ENCODE measurements around the gene RNU1-3. TPM values are rescaled to one million over a fixed set of nuclear protein-coding genes. Genes with fewer than 3 reads are reported as not detected.
"Not testable (repeated sequence)": the region's sequence is repeated elsewhere in the genome, so short reads cannot be mapped to it uniquely, and the experiment has no call there.

Gene RNU1-3
- polyA plus RNA-seq, 1 experiment: not detected

DNA sequence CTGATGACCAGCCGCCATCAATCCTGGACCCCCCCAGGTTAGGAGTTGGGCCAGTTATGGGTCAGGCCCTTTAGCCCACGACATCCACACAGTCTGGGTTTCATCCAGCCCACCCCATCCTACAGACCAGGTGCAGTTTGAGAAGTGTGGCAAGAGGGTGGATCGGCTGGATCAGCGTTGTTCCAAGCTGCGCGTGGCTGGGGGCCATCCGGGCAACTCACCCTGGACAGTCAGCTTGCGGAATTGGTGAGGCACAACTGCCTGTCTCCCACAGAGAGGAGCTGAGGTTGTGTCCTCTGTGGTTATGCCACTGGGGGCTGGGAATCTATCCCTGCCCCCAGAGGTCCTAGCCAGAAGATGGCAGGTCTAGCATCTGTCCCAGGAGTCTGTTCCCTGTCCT lies 18.0 kb downstream of the RNU1-3 start:
- CTCF ChIA-PET; DNase-seq (ENCODE audit: low read depth); POLR2A ChIA-PET; H3K27me3 ChIP-seq (ENCODE audit: control insufficient read depth, insufficient read depth, low read length); H3K36me3 ChIP-seq (ENCODE audit: control insufficient read depth, insufficient read depth, low read length); H3K4me3 ChIP-seq (ENCODE audit: low read depth, low read length): not testable (repeated sequence)

DNA sequence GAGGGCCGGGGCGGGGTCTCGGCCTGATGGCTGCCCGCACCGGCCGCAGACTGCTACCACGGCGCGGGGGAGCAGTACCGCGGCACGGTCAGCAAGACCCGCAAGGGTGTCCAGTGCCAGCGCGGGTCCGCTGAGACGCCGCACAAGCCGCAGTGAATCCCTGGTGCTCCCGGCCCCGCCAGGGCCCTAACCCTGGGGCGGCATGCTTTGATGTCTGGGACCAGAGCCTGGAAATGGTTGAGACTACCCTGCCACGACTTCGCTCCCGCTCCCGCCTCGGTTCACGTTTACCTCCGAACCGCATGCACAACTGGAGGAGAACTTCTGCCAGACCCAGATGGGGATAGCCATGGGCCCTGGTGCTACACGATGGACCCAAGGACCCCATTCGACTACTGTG lies 18.5 kb downstream of the RNU1-3 start:
- POLR2A ChIA-PET; CTCF ChIA-PET; H3K27me3 ChIP-seq (ENCODE audit: control insufficient read depth, insufficient read depth, low read length); DNase-seq (ENCODE audit: low read depth); H3K36me3 ChIP-seq (ENCODE audit: control insufficient read depth, insufficient read depth, low read length); H3K4me3 ChIP-seq (ENCODE audit: low read depth, low read length): not testable (repeated sequence)

DNA sequence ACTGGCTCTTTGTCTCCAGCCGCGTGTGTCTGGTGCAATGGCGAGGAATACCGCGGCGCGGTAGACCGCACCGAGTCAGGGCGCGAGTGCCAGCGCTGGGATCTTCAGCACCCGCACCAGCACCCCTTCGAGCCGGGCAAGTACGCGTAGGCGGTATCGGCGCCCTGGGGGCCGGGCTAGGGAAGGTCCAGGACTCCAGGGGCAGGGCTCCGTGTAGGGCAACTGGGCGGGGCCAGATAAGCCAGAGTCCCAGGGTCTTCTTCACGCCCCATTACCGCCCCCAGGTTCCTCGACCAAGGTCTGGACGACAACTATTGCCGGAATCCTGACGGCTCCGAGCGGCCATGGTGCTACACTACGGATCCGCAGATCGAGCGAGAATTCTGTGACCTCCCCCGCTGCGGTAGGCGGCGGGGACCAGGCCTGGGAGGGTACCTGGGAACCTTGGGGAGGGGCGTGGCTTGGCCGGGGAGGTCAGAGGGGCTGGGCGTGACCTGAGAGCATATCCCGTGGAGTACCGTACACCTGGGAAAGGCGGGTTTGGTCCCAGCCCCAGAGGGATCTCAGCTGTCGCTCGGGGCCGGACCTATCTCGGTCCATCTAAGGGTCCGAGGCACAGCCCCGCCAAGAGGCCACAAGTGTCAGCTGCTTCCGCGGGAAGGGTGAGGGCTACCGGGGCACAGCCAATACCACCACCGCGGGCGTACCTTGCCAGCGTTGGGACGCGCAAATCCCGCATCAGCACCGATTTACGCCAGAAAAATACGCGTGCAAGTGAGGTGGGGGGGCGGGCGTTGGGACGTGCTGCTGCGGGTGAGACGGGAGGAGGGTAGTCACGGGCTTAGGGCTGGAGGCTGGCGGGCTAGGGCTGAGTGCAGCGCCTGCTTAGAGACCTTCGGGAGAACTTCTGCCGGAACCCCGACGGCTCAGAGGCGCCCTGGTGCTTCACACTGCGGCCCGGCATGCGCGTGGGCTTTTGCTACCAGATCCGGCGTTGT lies 19.3 kb downstream of the RNU1-3 start:
- POLR2A ChIA-PET; H3K4me3 ChIP-seq (ENCODE audit: low read depth, low read length); CTCF ChIA-PET; H3K27me3 ChIP-seq (ENCODE audit: control insufficient read depth, insufficient read depth, low read length); H3K36me3 ChIP-seq (ENCODE audit: control insufficient read depth, insufficient read depth, low read length); DNase-seq (ENCODE audit: low read depth): not testable (repeated sequence)

DNA sequence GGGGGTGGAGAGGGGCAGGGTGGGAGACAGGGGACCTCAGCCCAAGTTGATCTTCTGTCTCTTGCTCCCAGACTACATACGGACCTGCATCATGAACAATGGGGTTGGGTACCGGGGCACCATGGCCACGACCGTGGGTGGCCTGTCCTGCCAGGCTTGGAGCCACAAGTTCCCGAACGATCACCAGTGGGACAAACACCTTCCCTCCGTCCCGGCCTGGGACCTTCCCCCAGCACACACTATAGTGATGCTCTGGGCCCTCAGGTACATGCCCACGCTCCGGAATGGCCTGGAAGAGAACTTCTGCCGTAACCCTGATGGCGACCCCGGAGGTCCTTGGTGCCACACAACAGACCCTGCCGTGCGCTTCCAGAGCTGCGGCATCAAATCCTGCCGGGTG lies 20.0 kb downstream of the RNU1-3 start:
- POLR2A ChIA-PET: not testable (repeated sequence)

DNA sequence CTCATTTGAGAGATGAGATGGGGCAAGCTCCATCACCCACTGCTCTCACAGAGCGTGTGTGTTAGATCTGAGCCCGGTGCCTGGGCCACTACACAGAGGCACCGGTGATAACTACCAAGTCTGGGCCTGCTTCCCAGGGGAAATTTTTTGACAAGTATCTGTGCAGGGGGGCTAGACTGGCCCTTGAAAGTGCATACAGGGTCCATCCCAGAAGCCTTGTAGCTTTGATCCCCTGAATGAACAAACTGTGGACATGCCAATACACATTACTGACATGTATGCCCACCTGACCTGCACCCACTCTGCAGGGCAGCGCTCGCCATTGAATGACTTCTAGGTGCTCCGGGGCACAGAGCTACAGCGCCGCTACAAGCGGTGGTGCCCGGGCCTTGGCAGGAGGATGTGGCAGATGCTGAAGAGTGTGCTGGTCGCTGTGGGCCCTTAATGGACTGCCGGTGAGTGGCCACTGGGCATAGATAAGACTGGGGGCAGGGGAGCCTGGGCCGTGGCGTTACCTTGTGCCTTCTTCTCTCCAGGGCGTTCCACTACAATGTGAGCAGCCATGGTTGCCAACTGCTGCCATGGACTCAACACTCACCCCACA lies 20.6 kb downstream of the RNU1-3 start:
- H3K4me3 ChIP-seq (ENCODE audit: low read depth, low read length); H3K27me3 ChIP-seq (ENCODE audit: control insufficient read depth, insufficient read depth, low read length); POLR2A ChIA-PET; H3K36me3 ChIP-seq (ENCODE audit: control insufficient read depth, insufficient read depth, low read length); DNase-seq (ENCODE audit: low read depth): not testable (repeated sequence)
- CTCF ChIA-PET: interaction anchor here (2.8 kb wide), 1 partner anchor 25 kb away, joined by 8 read pairs; no protein-coding TSS in a partner anchor

More for the DNA sequence above, 20.0 kb downstream of the RNU1-3 start:
- DNase-seq (ENCODE audit: low read depth); H3K4me3 ChIP-seq (ENCODE audit: low read depth, low read length); CTCF ChIA-PET; H3K27me3 ChIP-seq (ENCODE audit: control insufficient read depth, insufficient read depth, low read length); H3K36me3 ChIP-seq (ENCODE audit: control insufficient read depth, insufficient read depth, low read length): not testable (repeated sequence)

- CTCF ChIA-PET: interaction anchor here (1.4 to 2.8 kb wide), 4 partner anchors 21 to 57 kb away, joined by 3 to 8 read pairs (median 6); no protein-coding TSS in a partner anchor
- H3K4me3 ChIP-seq (ENCODE audit: low read depth, low read length); H3K27me3 ChIP-seq (ENCODE audit: control insufficient read depth, insufficient read depth, low read length); POLR2A ChIA-PET; H3K36me3 ChIP-seq (ENCODE audit: control insufficient read depth, insufficient read depth, low read length); DNase-seq (ENCODE audit: low read depth): not testable (repeated sequence)
Observed at GRCh38 chr1:16645271-16646060, 21.3 kb downstream of the RNU1-3 start.

DNA sequence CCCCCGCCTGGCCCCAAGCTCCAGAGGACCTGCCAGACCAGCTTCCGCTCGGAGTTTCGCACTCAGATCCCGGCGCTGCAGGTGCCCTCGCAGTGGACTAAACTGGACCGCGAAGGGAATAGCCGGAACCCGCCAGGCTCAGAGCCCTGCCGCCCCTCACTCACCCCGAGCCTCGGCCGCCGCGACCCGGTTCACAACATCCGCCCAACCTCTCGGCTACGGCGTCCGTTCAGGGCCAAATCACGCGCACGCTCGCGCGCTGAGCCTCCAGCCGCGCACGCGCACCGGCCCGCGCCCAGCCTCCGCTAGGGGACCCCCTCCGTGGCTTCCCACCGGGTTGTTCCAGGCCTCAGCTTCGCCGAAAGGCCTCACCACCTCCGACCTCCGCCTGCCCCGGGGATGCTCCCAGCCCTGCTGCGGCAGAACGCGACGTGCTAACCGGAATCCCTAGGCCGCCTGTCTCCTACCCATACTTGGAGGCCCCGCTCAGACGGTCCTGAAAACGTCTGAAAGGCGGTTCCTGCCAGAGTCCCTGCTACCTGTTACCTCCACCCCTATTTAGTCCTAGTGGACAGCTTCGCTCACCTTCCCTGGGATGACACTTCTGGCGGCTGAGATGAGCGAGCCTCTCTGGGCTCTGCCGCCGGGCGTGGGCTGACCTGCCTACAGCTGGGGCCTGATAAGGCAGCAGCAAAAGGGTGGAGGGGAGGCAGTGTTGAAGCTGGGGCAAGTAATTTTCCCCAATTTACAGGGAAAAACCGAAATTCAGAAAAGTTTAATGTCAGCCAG lies 22.1 kb downstream of the RNU1-3 start:
- POLR2A ChIA-PET: not testable (repeated sequence)
- CTCF ChIA-PET: interaction anchor here (0.6 to 2.8 kb wide), 6 partner anchors 20 to 401 kb away, joined by 3 to 8 read pairs (median 4); no protein-coding TSS in a partner anchor

More for the DNA sequence above, 22.1 kb downstream of the RNU1-3 start:
- TF ChIP-seq, protein P1, sequence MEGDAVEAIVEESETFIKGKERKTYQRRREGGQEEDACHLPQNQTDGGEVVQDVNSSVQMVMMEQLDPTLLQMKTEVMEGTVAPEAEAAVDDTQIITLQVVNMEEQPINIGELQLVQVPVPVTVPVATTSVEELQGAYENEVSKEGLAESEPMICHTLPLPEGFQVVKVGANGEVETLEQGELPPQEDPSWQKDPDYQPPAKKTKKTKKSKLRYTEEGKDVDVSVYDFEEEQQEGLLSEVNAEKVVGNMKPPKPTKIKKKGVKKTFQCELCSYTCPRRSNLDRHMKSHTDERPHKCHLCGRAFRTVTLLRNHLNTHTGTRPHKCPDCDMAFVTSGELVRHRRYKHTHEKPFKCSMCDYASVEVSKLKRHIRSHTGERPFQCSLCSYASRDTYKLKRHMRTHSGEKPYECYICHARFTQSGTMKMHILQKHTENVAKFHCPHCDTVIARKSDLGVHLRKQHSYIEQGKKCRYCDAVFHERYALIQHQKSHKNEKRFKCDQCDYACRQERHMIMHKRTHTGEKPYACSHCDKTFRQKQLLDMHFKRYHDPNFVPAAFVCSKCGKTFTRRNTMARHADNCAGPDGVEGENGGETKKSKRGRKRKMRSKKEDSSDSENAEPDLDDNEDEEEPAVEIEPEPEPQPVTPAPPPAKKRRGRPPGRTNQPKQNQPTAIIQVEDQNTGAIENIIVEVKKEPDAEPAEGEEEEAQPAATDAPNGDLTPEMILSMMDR (IDR thresholded peaks at IDR 0.05; ENCODE audit: insufficient read depth, low read depth, low read length): peak; percentile 56
- peak; percentile 65 for DNase-seq (ENCODE audit: low read depth)
- peak overlapping the region; percentile 89 for H3K4me3 ChIP-seq (ENCODE audit: low read depth, low read length)
- not testable (repeated sequence) for H3K36me3 ChIP-seq (ENCODE audit: control insufficient read depth, insufficient read depth, low read length); H3K27me3 ChIP-seq (ENCODE audit: control insufficient read depth, insufficient read depth, low read length)

Measured in BJ (cell line).